Measurements from ENCODE around the gene PRKACA.

Gene PRKACA

DNA sequence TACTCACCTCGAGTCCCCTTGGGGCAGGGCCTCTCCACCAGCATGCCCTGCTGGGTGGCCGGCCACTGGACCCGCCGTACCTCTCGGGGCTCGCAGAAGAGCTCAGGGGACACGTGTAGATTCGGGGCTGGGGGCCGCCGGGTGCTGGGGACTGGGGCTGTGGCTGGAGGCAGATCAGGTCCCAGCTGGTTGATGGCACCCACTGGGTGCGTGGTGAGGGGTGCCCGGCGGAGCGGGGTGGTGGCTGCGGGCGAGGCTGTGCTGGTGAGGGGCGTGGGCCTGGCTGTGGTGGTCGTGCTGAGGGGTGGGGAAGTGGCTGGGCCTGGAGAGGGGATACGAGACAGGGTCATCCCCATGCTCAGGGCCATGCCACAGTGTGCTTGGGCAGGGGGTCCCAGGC is 43.7 kb upstream of the PRKACA start:
- no peak for DNase-seq (ENCODE audit: extremely low read depth, low read depth)
- TF ChIP-seq CTCF (IDR thresholded peaks at IDR 0.05; ENCODE audit: low read depth, low read length, missing control alignments), result no peak
- H3K4me3 ChIP-seq (replicated peaks; ENCODE audit: low read depth, low read length), result no peak overlapping the region

DNA sequence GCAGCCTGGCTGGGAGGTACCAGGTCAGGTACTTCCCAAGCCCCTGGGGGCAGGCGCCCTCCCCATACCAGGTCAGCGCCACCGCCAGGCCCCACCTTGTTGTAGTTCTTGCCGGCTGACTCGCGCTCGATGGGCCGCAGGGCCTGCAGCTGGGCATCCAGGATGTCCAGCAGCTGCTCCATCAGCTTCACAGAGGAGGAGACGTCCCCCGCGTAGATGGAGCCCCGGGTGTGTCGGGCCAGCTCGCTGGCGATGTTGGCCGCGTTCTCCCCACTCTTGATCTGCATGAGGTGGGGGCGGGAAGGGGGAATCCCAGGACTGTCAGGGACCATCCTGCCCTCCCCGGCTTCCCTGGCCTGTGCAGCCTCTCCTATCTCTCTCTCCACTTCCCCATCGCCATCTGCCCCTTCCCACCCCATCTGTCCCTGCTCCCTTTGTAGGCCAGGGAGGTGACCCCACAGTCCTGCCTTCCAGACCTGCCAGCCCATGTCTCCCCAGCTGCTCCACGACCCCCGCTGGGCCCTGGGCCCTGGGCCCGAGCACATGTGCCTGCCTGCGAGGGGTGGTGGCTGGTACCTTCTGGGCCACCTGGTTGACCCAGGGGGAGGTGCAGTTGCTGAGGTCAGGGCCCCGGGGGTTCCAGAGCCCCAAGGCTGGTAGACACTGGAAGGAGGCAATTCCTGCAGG is 42.6 kb upstream of the PRKACA start:
- no peak overlapping the region for H3K4me3 ChIP-seq (replicated peaks; ENCODE audit: low read depth, low read length)
- DNase-seq (ENCODE audit: extremely low read depth, low read depth), result no peak
- no peak for TF ChIP-seq CTCF (IDR thresholded peaks at IDR 0.05; ENCODE audit: low read depth, low read length, missing control alignments)

DNA sequence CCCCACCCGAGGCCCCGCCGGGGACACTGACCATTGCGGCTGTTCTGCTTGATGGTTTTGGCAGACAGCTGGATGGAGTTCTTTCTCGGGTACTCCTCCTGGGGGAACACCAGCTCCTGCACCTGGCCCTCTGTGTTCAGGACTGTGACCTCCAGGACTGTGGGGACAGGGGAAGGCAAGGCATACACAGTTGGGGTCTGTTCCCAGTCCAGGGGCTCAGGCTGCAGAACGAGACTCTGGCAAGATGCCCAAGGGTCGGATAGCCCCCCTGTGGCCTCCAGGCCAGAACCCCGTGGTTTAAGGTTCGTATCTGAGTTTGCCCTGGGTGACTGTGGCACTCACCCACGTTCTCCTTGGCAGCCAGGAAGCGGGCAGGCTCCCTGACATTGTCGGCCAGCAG is 41.5 kb upstream of the PRKACA start:
- no peak for TF ChIP-seq CTCF (IDR thresholded peaks at IDR 0.05; ENCODE audit: low read depth, low read length, missing control alignments)
- no peak overlapping the region for H3K4me3 ChIP-seq (replicated peaks; ENCODE audit: low read depth, low read length)
- no peak for DNase-seq (ENCODE audit: extremely low read depth, low read depth)

DNA sequence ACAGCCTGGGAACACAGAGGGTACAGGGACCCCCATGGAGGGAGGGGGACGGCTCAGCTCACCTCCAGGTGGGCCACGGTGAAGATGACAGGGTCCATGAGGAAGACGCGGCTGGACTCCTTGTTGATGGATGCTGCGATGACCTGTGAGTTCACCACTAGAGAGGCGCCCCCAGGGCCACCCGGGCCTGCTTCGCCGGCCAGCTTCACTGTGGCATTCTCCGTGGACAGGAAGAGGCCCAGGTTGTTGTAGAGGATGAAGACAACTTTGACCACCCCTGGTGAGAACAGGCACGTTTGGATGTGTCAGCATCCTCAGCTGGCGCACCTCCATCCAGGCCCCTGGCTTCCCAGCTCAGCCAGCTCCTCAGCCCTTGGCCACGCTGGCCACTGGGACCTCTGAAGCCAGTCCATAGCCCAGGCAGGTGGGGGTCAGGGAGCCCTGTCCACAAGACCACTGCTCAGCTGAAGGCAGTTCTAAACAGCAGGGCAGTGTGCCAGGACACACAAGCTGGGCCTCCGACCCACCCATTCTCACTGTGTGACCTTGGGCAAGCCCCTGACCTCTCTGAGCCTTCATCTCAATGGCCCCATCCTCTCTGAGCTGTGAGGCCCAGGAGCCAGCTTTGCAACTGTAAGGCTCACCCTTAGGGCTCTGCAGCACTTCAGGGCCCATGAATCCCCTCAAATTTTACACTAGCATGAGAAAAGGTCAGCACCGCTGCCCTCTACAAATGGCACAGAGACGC is 40.9 kb upstream of the PRKACA start:
- H3K4me3 ChIP-seq (replicated peaks; ENCODE audit: low read depth, low read length), result no peak overlapping the region
- DNase-seq (ENCODE audit: extremely low read depth, low read depth), result no peak
- TF ChIP-seq CTCF (IDR thresholded peaks at IDR 0.05; ENCODE audit: low read depth, low read length, missing control alignments), result no peak

GRCh38 chr19:14156971-14157717 is 39.6 kb upstream of the PRKACA start:
- TF ChIP-seq CTCF (IDR thresholded peaks at IDR 0.05; ENCODE audit: low read depth, low read length, missing control alignments), result no peak
- no peak for DNase-seq (ENCODE audit: extremely low read depth, low read depth)
- H3K4me3 ChIP-seq (replicated peaks; ENCODE audit: low read depth, low read length), result no peak overlapping the region

- no peak for TF ChIP-seq CTCF (IDR thresholded peaks at IDR 0.05; ENCODE audit: low read depth, low read length, missing control alignments)
- no peak overlapping the region for H3K4me3 ChIP-seq (replicated peaks; ENCODE audit: low read depth, low read length)
- DNase-seq (ENCODE audit: extremely low read depth, low read depth), result no peak
Measured at GRCh38 chr19:14156122-14156521, 38.6 kb upstream of the PRKACA start.

Data from HFF-Myc (cell line).